Panc1 (cell line): Measurements from ENCODE around the gene CIDEA. TPM values are rescaled to one million over a fixed set of nuclear protein-coding genes. Genes with fewer than 3 reads are reported as not detected.

Source experiments
- ATAC-seq: fragments of 200-7000 bp; cut with Tn5 transposase; 2 replicates; pipeline ENCODE4 v1.9.1; 2020; ENCODE audit warnings: mild to moderate bottlenecking, moderate library complexity
- BruUV-seq: library from RNA; stranded (reverse); fragments of 400-500 nt; replicated peaks from 2 replicates; lab custom pipeline; 2021; lab: Mats Ljungman, UMichigan
- CTCF ChIA-PET: fragments of 300-600 bp; sonication (Branson Sonifier 250); formaldehyde crosslinking; loops from one replicate; lab custom pipeline; 2022; ENCODE audit warnings: antibody characterized with exemption; lab: Charles Lee
- POLR2A ChIA-PET: fragments of 300-600 bp; sonication (Branson Sonifier 250); formaldehyde crosslinking; loops from one replicate; lab custom pipeline; 2022; ENCODE audit warnings: antibody characterized with exemption; lab: Charles Lee
- DNase-seq: peaks from one replicate; pipeline ENCODE4 v3.0.0-alpha.2; 2010; ENCODE audit warnings: low read depth, low spot score
- H3K27ac ChIP-seq: 2 replicates; pipeline ENCODE4 v1.5.1; 2011; ENCODE audit warnings: mild to moderate bottlenecking, low read length, inconsistent platforms
- H3K27me3 ChIP-seq: fragments of 200-500 bp; sonication (Bioruptor generic); 2 replicates; pipeline ENCODE4 v1.6.0; 2014; ENCODE audit warnings: low read length, inconsistent platforms; ENCODE audit not compliant: control insufficient read depth, insufficient read depth
- H3K36me3 ChIP-seq: fragments of 200-500 bp; sonication (Bioruptor generic); 2 replicates; pipeline ENCODE4 v1.5.1; 2014; ENCODE audit warnings: inconsistent platforms, mild to moderate bottlenecking, low read length, moderate library complexity; ENCODE audit not compliant: control insufficient read depth, insufficient read depth
- H3K4me1 ChIP-seq: 2 replicates; pipeline ENCODE4 v1.5.1; 2011; ENCODE audit warnings: inconsistent platforms, mild to moderate bottlenecking, low read length, moderate library complexity; ENCODE audit not compliant: control insufficient read depth, insufficient read depth
- H3K4me3 ChIP-seq, 2 experiments: 2 replicates each; pipeline ENCODE4 v1.5.1; 2011 to 2012; ENCODE audit warnings: low read depth in 2 of 2, low read length in 2 of 2, mild to moderate bottlenecking in 2 of 2, inconsistent platforms in 1 of 2, moderate library complexity in 1 of 2
- H3K9me3 ChIP-seq: fragments of 200-500 bp; sonication (Bioruptor generic); 2 replicates; pipeline ENCODE4 v1.5.1; 2014; ENCODE audit warnings: low read depth, mild to moderate bottlenecking, inconsistent platforms, low read length, moderate library complexity; ENCODE audit not compliant: control insufficient read depth, insufficient read depth
- POLR2AphosphoS5 ChIP-seq: IDR thresholded peaks from 2 replicates; pipeline ENCODE4 v1.6.1; 2012; ENCODE audit warnings: mild to moderate bottlenecking, low read depth, low read length, moderate library complexity
- SIN3A ChIP-seq: IDR thresholded peaks from 2 replicates; pipeline ENCODE4 v1.6.1; 2012; ENCODE audit warnings: low read depth, mild to moderate bottlenecking, low read length, moderate library complexity, borderline replicate concordance; ENCODE audit not compliant: insufficient read depth
- TCF7L2 ChIP-seq: IDR thresholded peaks from 2 replicates; pipeline ENCODE4 v1.6.1; 2011; ENCODE audit warnings: mild to moderate bottlenecking, low read depth, low read length, inconsistent platforms
- in situ Hi-C: cut with HindIII; loops from 2 replicates; pipeline ENCODE4 v1.10.0; 2016; ENCODE audit warnings: low sequenced_read_pairs, low pct_unique_long_range_greater_than_20kb
- intact Hi-C: fragments of 100-400 bp; cut with micrococcal nuclease; formaldehyde crosslinking; loops from one replicate; pipeline ENCODE4 v1.10.0; 2022; ENCODE audit not compliant: unreplicated experiment
- total RNA-seq: library from RNA; stranded (reverse); gene quantifications from one replicate; pipeline ENCODE4 v1.2.1, GENCODE V29; 2021; ENCODE audit not compliant: unreplicated experiment
- TF ChIP-seq, protein P1 (sequence below), 2 experiments: IDR thresholded peaks; 2 replicates each; pipeline ENCODE4 v1.6.1; 2011 to 2012; ENCODE audit warnings: low read depth in 2 of 2, control low read depth in 1 of 2, low read length in 1 of 2, mild to moderate bottlenecking in 1 of 2, moderate library complexity in 1 of 2; ENCODE audit not compliant: insufficient read depth in 1 of 2
- TF ChIP-seq, protein P2 (sequence below): fragments of 450-650 bp; IDR thresholded peaks from 2 replicates; pipeline ENCODE4 v1.5.1; 2017; ENCODE audit warnings: mild to moderate bottlenecking

CIDEA gene
- total RNA-seq, 1 experiment from 2014 or later, result not detected

DNA sequence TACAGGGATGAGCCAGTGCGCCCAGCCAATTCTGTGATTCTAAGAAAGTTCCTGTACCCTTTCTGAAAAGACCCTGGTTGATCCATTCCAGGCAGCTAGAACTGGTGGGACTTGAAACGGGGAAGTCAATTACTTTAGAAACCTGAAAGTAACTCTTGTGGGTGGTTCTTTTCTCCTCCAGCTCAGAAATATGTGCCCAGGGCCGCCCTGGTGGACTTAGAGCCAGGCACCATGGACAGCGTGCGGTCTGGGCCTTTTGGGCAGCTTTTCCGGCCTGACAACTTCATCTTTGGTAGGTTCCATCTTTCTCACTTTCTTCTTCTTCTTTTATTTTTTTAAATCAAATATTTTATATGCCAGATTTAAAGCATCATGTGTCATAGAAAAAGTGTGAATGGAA is 56.6 kb downstream of the CIDEA start:
- in situ Hi-C loops, result no loop called here
- ChIA-PET CTCF (interaction anchor here (0.5 kb wide), 1 partner anchor 150 kb away, joined by 4 read pairs; no protein-coding TSS in a partner anchor), POLR2A (interaction anchor here (0.9 kb wide), 1 partner anchor 31 kb away, joined by 4 read pairs; no protein-coding TSS in a partner anchor)
- ATAC-seq, result no peak
- no peak for TF ChIP-seq POLR2AphosphoS5
- TF ChIP-seq, protein P1, sequence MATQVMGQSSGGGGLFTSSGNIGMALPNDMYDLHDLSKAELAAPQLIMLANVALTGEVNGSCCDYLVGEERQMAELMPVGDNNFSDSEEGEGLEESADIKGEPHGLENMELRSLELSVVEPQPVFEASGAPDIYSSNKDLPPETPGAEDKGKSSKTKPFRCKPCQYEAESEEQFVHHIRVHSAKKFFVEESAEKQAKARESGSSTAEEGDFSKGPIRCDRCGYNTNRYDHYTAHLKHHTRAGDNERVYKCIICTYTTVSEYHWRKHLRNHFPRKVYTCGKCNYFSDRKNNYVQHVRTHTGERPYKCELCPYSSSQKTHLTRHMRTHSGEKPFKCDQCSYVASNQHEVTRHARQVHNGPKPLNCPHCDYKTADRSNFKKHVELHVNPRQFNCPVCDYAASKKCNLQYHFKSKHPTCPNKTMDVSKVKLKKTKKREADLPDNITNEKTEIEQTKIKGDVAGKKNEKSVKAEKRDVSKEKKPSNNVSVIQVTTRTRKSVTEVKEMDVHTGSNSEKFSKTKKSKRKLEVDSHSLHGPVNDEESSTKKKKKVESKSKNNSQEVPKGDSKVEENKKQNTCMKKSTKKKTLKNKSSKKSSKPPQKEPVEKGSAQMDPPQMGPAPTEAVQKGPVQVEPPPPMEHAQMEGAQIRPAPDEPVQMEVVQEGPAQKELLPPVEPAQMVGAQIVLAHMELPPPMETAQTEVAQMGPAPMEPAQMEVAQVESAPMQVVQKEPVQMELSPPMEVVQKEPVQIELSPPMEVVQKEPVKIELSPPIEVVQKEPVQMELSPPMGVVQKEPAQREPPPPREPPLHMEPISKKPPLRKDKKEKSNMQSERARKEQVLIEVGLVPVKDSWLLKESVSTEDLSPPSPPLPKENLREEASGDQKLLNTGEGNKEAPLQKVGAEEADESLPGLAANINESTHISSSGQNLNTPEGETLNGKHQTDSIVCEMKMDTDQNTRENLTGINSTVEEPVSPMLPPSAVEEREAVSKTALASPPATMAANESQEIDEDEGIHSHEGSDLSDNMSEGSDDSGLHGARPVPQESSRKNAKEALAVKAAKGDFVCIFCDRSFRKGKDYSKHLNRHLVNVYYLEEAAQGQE (IDR thresholded peaks at IDR 0.05; ENCODE audit: insufficient read depth in 1 of 2, low read depth in 2 of 2, low read length in 1 of 2), result peak; percentile 79 to 83
- DNase-seq, result no peak
- Histone ChIP-seq H3K27me3 (no peaks in the 10 kb centered on the region), H3K36me3 (peaks cover 34% of the 10 kb centered on the region), H3K4me1 (peaks cover 10% of the 10 kb centered on the region), H3K9me3 (no peaks in the 10 kb centered on the region), H3K27ac (no peak overlapping the region), H3K4me3 (no peak overlapping the region)
- BruUV-seq, result no TSS peak
- intact Hi-C loops, result no loop called here

DNA sequence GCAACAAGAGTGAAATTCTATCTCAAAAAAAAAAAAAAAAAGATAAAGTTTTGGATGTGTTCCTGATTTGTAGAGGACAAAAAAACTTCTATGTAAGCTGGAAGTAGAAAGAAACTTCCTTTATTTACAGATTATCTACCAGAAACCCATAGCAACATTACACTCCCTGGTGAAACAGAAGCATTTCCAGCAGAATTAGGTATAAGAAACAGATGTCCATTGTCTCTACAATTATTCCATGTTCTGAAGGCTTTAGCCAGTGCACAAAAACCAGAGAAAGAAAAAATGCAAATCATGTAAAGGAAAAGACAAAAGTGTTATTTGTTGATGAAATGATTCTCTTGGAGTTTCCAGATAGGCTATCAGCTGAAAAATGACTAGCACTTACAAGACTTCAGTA is 58.8 kb downstream of the CIDEA start:
- ChIA-PET CTCF (no interaction called here), POLR2A (no interaction called here)
- DNase-seq (no peak), ATAC-seq (no peak)
- H3K27ac ChIP-seq, result no peak overlapping the region
- H3K9me3 ChIP-seq, result no peaks in the 10 kb centered on the region
- no peak for TF ChIP-seq SIN3A
- TF ChIP-seq TCF7L2, result no peak
- TF ChIP-seq, protein P1 (IDR thresholded peaks at IDR 0.05; ENCODE audit: insufficient read depth in 1 of 2, low read depth in 2 of 2, low read length in 1 of 2), result no peak
- no peak for TF ChIP-seq POLR2AphosphoS5
- TF ChIP-seq, protein P2, sequence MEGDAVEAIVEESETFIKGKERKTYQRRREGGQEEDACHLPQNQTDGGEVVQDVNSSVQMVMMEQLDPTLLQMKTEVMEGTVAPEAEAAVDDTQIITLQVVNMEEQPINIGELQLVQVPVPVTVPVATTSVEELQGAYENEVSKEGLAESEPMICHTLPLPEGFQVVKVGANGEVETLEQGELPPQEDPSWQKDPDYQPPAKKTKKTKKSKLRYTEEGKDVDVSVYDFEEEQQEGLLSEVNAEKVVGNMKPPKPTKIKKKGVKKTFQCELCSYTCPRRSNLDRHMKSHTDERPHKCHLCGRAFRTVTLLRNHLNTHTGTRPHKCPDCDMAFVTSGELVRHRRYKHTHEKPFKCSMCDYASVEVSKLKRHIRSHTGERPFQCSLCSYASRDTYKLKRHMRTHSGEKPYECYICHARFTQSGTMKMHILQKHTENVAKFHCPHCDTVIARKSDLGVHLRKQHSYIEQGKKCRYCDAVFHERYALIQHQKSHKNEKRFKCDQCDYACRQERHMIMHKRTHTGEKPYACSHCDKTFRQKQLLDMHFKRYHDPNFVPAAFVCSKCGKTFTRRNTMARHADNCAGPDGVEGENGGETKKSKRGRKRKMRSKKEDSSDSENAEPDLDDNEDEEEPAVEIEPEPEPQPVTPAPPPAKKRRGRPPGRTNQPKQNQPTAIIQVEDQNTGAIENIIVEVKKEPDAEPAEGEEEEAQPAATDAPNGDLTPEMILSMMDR, result no peak
- no peak overlapping the region for H3K4me3 ChIP-seq
- no peaks in the 10 kb centered on the region for H3K27me3 ChIP-seq
- in situ Hi-C loops (no loop called here), intact Hi-C loops (no loop called here)
- BruUV-seq, result no TSS peak
- H3K36me3 ChIP-seq, result peaks cover 40% of the 10 kb centered on the region
- H3K4me1 ChIP-seq, result peaks cover 8% of the 10 kb centered on the region
